Urinary bladder (tissue), 4 donors: ENCODE results near the gene STC2. TPM values are rescaled to one million over a fixed set of nuclear protein-coding genes. Genes with fewer than 3 reads are reported as not detected.

ENCODE experiments used
- DNase-seq: peaks from one replicate; pipeline ENCODE4 v3.0.0-alpha.2; 2015; ENCODE audit errors: extremely low spot score
- H3K27ac ChIP-seq: one replicate; pipeline ENCODE4 v1.5.1; 2013; ENCODE audit warnings: low read depth, mild to moderate bottlenecking, moderate library complexity
- H3K36me3 ChIP-seq: one replicate; pipeline ENCODE4 v1.6.1; 2013; ENCODE audit warnings: mild to moderate bottlenecking, moderate library complexity; ENCODE audit not compliant: insufficient read depth
- H3K4me1 ChIP-seq: one replicate; pipeline ENCODE4 v1.6.1; 2013; ENCODE audit warnings: mild to moderate bottlenecking, moderate library complexity; ENCODE audit not compliant: insufficient read depth
- H3K4me3 ChIP-seq: one replicate; pipeline ENCODE4 v1.5.1; 2013; ENCODE audit warnings: low read depth, low read length
- WGBS: extraction: QIAGEN DNeasy Blood & Tissue Kit; methylation state at CpG from one replicate; pipeline ENCODE4 v1.1.7; 2013; 5-methylcytosine and 5-hydroxymethylcytosine counted together
- polyA plus RNA-seq: library from polyadenylated mRNA; stranded (reverse); fragments of 200-250 nt; gene quantifications from one replicate; pipeline ENCODE4 v1.2.3, GENCODE V29; 2013
- total RNA-seq: library from RNA; depleted of rRNA; stranded (reverse); fragments of >200 nt; gene quantifications from one replicate; pipeline ENCODE4 v1.2.3, GENCODE V29; 2014
- donor health status: healthy with polysubstance abuse.
- donor health status: healthy.

The STC2 gene
- total and polyA plus RNA-seq, 2 donors: 3.4 to 8.9 TPM

DNA sequence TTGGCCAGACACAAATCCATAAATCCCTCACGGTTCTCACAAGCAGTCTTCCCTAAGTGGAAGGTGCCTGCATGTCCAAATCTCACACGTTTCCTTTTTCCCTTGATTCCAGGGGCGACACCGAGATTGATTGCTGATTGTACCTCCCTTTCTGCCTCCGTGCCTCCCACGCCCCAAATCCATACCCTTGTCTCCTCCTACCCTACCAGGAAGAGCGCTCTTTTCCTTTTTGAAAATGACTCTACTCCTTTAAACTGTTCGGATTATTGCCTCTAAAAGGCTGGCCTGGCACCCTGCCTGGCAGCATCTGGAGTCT is 4.5 kb downstream of the STC2 start:
- H3K4me3 ChIP-seq: no peak overlapping the region
- 21% methylated on average over 8 of the region's 8 CpGs for WGBS
- DNase-seq: no peak
- H3K27ac ChIP-seq: no peak overlapping the region
- no peaks in the 10 kb centered on the region for H3K36me3 ChIP-seq
- H3K4me1 ChIP-seq: no peaks in the 10 kb centered on the region

DNA sequence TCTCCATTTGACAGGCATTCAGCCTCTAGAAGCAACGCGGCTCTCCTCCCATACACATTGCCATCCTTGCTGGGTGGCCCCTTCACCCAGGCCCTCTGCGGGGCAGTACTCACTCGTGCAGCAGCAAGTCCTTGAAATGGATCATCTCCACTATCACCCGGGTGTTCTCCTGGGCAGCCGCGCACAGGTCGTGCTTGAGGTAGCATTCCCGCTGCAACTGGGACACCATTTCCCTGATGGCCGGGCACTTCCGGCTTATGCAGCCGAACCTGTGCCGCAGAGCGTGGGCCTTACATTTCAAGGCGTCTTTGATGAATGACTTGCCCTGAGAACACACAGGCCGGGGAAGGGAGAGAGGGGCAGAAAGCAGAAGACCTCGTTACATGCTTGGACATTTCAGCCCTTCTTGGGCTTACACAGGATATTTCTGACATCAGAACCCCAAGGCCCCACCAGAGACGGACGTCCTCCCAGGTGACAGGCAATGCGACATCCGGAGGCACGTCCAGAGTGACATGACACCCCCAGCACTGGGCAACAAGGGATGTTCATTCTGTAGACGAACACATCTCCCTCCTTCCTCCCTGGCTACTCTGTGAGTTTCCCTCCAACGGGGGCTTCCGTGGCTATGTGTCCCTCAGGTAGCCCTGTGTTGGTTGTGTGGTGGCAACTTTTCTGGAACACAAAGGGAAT is 5.0 kb downstream of the STC2 start:
- Histone ChIP-seq H3K27ac (no peak overlapping the region), H3K36me3 (no peaks in the 10 kb centered on the region), H3K4me3 (no peak overlapping the region), H3K4me1 (no peaks in the 10 kb centered on the region)
- WGBS: 86% methylated on average over 25 of the region's 25 CpGs
- no peak for DNase-seq

DNA sequence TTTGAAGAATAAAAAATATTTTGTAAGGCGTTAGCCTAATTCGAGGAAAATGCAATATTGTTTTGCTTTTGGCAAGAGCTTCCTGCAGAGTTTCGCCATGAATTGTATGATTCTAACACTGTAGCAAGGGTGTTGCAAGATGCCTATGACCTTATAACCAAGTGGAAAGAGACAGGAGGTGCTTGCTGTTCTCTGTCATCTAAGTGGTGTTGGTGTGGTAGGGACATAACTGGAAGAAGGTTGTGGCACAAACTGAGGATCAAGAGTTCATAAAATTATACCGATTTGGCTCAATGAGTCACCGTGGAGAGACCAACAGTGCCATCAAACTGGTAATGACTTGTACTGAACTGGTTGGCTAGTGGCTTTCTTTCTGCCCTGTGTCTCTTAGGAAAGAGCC is 6.3 kb downstream of the STC2 start:
- DNase-seq: no peak
- H3K4me1 ChIP-seq: no peaks in the 10 kb centered on the region
- no peaks in the 10 kb centered on the region for H3K36me3 ChIP-seq
- 90% methylated on average over 5 of the region's 5 CpGs for WGBS
- H3K4me3 ChIP-seq: no peak overlapping the region
- no peak overlapping the region for H3K27ac ChIP-seq

DNA sequence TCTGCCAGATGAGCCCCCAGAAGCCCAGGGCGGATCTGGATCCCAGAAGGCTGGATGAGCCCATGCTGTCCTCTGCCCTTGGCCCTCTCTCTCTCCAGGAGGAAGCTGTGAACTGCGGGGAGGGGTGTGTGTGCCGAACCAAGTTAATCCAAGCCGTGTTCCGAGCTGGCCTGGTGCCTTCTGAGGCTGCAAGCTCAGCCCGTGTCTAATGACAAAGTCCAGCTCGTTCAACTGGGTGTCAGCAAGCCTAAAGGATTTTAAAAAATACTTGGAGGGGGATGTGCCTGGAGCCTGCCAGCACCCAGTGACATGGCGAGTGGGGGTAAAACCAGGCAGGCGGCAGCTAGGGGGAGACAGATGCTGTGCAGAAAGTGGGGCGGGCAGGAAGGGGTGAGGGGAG is 8.0 kb downstream of the STC2 start:
- no peak overlapping the region for H3K27ac ChIP-seq
- 30% methylated on average over 10 of the region's 10 CpGs for WGBS

GRCh38 chr5:173319646-173320045 is 8.6 kb downstream of the STC2 start:
- H3K36me3 ChIP-seq: no peaks in the 10 kb centered on the region
- WGBS: 48% methylated on average over 5 of the region's 5 CpGs
- H3K4me1 ChIP-seq: peaks cover 1% of the 10 kb centered on the region
- H3K4me3 ChIP-seq: no peak overlapping the region
- H3K27ac ChIP-seq: no peak overlapping the region
- DNase-seq: no peak

More for the DNA sequence above, 8.0 kb downstream of the STC2 start:
- no peak overlapping the region for H3K4me3 ChIP-seq
- no peaks in the 10 kb centered on the region for H3K36me3 ChIP-seq
- peaks cover 1% of the 10 kb centered on the region for H3K4me1 ChIP-seq
- no peak for DNase-seq

- WGBS: 89% methylated on average over 7 of the region's 7 CpGs
- Histone ChIP-seq H3K36me3 (no peaks in the 10 kb centered on the region), H3K4me1 (peaks cover 1% of the 10 kb centered on the region), H3K4me3 (no peak overlapping the region), H3K27ac (no peak overlapping the region)
- no peak for DNase-seq
Observed at GRCh38 chr5:173318881-173319620, 9.2 kb downstream of the STC2 start.

DNA sequence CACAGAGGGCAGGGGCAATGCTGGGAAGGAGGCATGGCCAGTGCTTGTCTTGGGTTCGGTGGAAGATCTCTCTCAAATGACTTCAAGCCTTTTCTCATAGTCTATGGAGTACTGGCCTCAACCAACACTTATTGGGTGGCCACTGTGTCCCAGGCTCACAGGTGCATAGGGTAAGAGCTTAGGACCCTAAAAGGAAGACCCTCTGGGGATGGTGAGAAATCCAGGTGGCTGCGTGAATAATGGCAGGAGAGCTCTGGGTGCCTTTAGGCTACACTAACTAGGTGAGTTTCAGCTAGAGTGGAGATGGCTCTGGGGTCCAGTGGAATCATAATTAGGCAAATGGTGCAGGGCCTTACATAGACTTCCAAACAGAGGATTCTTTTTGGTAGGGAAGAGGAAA is 9.9 kb downstream of the STC2 start:
- H3K36me3 ChIP-seq: no peaks in the 10 kb centered on the region
- no peak overlapping the region for H3K27ac ChIP-seq
- H3K4me1 ChIP-seq: peaks cover 1% of the 10 kb centered on the region
- DNase-seq: no peak
- no peak overlapping the region for H3K4me3 ChIP-seq
- WGBS: 97% methylated on average over 2 of the region's 2 CpGs

- DNase-seq: no peak
Observed at GRCh38 chr5:173317852-173318251, 10.4 kb downstream of the STC2 start.

GRCh38 chr5:173317091-173317730 is 11.0 kb downstream of the STC2 start:
- no peaks in the 10 kb centered on the region for H3K36me3 ChIP-seq
- no peak overlapping the region for H3K4me3 ChIP-seq
- H3K4me1 ChIP-seq: peaks cover 1% of the 10 kb centered on the region
- no peak overlapping the region for H3K27ac ChIP-seq
- DNase-seq: no peak
- 91% methylated on average over 23 of the region's 23 CpGs for WGBS

More at GRCh38 chr5:173317852-173318251, 10.4 kb downstream of the STC2 start:
- no peak overlapping the region for H3K4me3 ChIP-seq
- H3K36me3 ChIP-seq: no peaks in the 10 kb centered on the region
- 97% methylated on average over 18 of the region's 18 CpGs for WGBS
- H3K4me1 ChIP-seq: peaks cover 1% of the 10 kb centered on the region
- H3K27ac ChIP-seq: no peak overlapping the region

- Histone ChIP-seq H3K4me3 (no peak overlapping the region), H3K36me3 (no peaks in the 10 kb centered on the region), H3K4me1 (peaks cover 1% of the 10 kb centered on the region), H3K27ac (no peak overlapping the region)
- DNase-seq: no peak
- 63% methylated on average over 6 of the region's 6 CpGs for WGBS
Observed at GRCh38 chr5:173316339-173317020, 11.7 kb downstream of the STC2 start.

- 15% methylated on average over 21 of the region's 21 CpGs for WGBS
- Histone ChIP-seq H3K4me3 (no peak overlapping the region), H3K36me3 (no peaks in the 10 kb centered on the region), H3K27ac (no peak overlapping the region), H3K4me1 (peaks cover 1% of the 10 kb centered on the region)
- peak; percentile 80 for DNase-seq
Observed at GRCh38 chr5:173315495-173316338, 12.5 kb downstream of the STC2 start.

DNA sequence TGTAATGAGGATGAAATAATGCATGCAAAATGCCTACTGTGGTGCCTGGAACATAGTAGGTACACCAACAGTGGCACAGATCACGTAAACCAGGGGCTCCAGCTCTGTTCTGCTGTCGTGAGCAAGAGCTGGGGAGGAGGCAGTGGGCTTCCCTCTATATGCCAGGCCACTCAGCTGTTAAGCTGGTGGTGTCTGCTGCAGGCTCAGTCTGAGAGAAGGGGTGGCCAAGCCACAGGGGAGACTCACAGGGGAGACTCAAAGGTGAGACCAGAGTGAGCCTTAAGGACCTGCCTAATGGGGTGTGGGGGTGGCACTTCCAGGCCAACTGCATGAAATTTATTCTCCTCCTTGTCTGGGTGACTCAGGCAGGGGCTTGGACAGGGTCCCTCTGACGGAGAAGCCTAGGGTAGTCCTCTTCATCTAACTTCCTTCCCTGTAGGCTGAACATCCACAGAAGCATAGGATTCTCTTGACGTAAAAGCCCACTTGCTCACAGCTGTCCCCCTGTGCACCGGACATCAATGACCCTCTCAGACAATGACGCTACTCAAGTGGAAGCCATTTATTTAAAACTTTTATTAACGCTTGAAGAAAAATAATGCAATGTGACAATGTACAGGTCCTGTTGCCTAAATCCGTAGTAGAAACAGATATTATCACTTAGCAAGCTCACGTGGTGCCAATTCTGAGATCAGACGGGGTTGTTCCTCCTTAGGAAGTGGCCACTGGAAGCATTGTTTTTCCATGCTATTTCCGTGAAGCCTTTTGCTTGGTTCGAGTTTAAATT is 13.9 kb downstream of the STC2 start:
- Histone ChIP-seq H3K4me3 (no peak overlapping the region), H3K4me1 (peaks cover 1% of the 10 kb centered on the region), H3K27ac (no peak overlapping the region), H3K36me3 (no peaks in the 10 kb centered on the region)
- no peak for DNase-seq
- WGBS: 78% methylated on average over 12 of the region's 12 CpGs
